Measurements from ENCODE around the gene OR6S1. TPM values are rescaled to one million over a fixed set of nuclear protein-coding genes. Genes with fewer than 3 reads are reported as not detected.

OR6S1 gene
- total and polyA plus RNA-seq, 2 experiments from 2014 or later, result not detected

GRCh38 chr14:20688167-20688839 lies 46.8 kb upstream of the OR6S1 start, which contains the start of gene ANG:
Gene ANG, plus strand, starts transcription at chr14:20688764. Its CDS starts 4,801 bp downstream, at chr14:20693565.
- H3K4me2 ChIP-seq, result no peak within 1 kb of the TSS
- no peaks in the 10 kb centered on the region for H4K20me1 ChIP-seq (replicated peaks; ENCODE audit: insufficient read depth)
- peaks cover 3% of the 10 kb centered on the region; the same call in 1 of the 2 replicates for H3F3A ChIP-seq (replicated peaks; ENCODE audit: low read depth)
- no peaks in the 10 kb centered on the region; the same call in 2 of the 3 replicates for H3K9me3 Mint-ChIP-seq
- no peak within 1 kb of the TSS for H3K27ac Mint-ChIP-seq
- H3K27me3 ChIP-seq (ENCODE audit: insufficient read depth), result no peaks in the 10 kb centered on the region
- no peak for TF ChIP-seq ZNF331 (CRISPR knock-in tag; IDR thresholded peaks at IDR 0.05; ENCODE audit: low read depth)
- no peak for TF ChIP-seq ZNF462 (CRISPR knock-in tag; IDR thresholded peaks at IDR 0.05)
- TF ChIP-seq REST (IDR thresholded peaks at IDR 0.05; ENCODE audit: unreplicated experiment), result no peak
- TF ChIP-seq EZH2phosphoT487 (IDR thresholded peaks at IDR 0.05; ENCODE audit: unreplicated experiment), result no peak
- peaks cover 6% of the 10 kb centered on the region for H3K27me3 Mint-ChIP-seq (ENCODE audit: insufficient read depth, low read depth, poor library complexity)
- H3K4me1 ChIP-seq (ENCODE audit: insufficient read depth), result no peaks in the 10 kb centered on the region; the same call in 1 of the 2 replicates
- H3K4me1 Mint-ChIP-seq, result peaks cover 19% of the 10 kb centered on the region
- no peak for ATAC-seq
- peaks cover 19% of the 10 kb centered on the region for H3K36me3 Mint-ChIP-seq (ENCODE audit: low read depth)
- no peaks in the 10 kb centered on the region for H3K79me2 ChIP-seq (replicated peaks; ENCODE audit: insufficient read depth)
- no peaks in the 10 kb centered on the region for H3K9me2 ChIP-seq (ENCODE audit: insufficient read depth)
- no peak within 1 kb of the TSS for H3K4me3 Mint-ChIP-seq
- no peak for DNase-seq (ENCODE audit: low spot score)
- no peaks in the 10 kb centered on the region for H3K36me3 ChIP-seq (ENCODE audit: insufficient read depth)
- no peak within 1 kb of the TSS for H2AFZ ChIP-seq
- H3K27ac ChIP-seq (ENCODE audit: low read depth), result no peak within 1 kb of the TSS
- H3K4me3 ChIP-seq, result no peak within 1 kb of the TSS
